SK-N-SH treated with all-trans-retinoic acid at 6 μM for 48 hours (cell line): ENCODE results near the gene GPATCH1.
"Not testable (repeated sequence)": the region's sequence is repeated elsewhere in the genome, so short reads cannot be mapped to it uniquely, and the experiment has no call there.

Experiments used
- ATAC-seq: fragments of 200-7000 bp; cut with Tn5 transposase; 3 replicates; pipeline ENCODE4 v1.9.1; 2020; ENCODE audit warnings: mild to moderate bottlenecking, moderate library complexity
- ARNTL ChIP-seq: fragments of 450-650 bp; formaldehyde crosslinking; IDR thresholded peaks from 2 replicates; pipeline ENCODE4 v1.5.0; 2020; ENCODE audit warnings: low read depth, mild to moderate bottlenecking, moderate library complexity, borderline replicate concordance
- BACH2 ChIP-seq: fragments of 250-450 bp; sonication (Bioruptor Pico); IDR thresholded peaks from 2 replicates; pipeline ENCODE4 v1.9.0; 2021; ENCODE audit warnings: mild to moderate bottlenecking, borderline replicate concordance
- CSDC2 ChIP-seq: fragments of 250-450 bp; sonication (Bioruptor Pico); IDR thresholded peaks from 2 replicates; pipeline ENCODE4 v1.5.0; 2020; ENCODE audit warnings: mild to moderate bottlenecking, moderate library complexity
- ESRRG ChIP-seq: fragments of 250-450 bp; sonication (Bioruptor Pico); IDR thresholded peaks from 2 replicates; pipeline ENCODE4 v1.6.1; 2021; ENCODE audit warnings: mild to moderate bottlenecking
- ISL1 ChIP-seq: fragments of 250-450 bp; sonication (Bioruptor Pico); IDR thresholded peaks from 2 replicates; pipeline ENCODE4 v2.1.2; 2022; ENCODE audit warnings: mild to moderate bottlenecking, moderate library complexity
- OSR1 ChIP-seq: fragments of 250-450 bp; sonication (Bioruptor Pico); IDR thresholded peaks from 2 replicates; pipeline ENCODE4 v1.8.0; 2022; ENCODE audit warnings: moderate library complexity, mild to moderate bottlenecking, inconsistent platforms
- POU6F1 ChIP-seq: fragments of 250-450 bp; sonication (Bioruptor Pico); IDR thresholded peaks from 2 replicates; pipeline ENCODE4 v1.8.0; 2021; ENCODE audit warnings: low read depth, mild to moderate bottlenecking, moderate library complexity, borderline replicate concordance
- PPARA ChIP-seq: fragments of 250-450 bp; sonication (Bioruptor Pico); IDR thresholded peaks from 2 replicates; pipeline ENCODE4 v1.5.0; 2020; ENCODE audit warnings: mild to moderate bottlenecking, borderline replicate concordance
- RARB ChIP-seq: fragments of 250-450 bp; sonication (Bioruptor Pico); IDR thresholded peaks from 2 replicates; pipeline ENCODE4 v1.8.0; 2021; ENCODE audit warnings: mild to moderate bottlenecking, moderate library complexity
- SNAI2 ChIP-seq: fragments of 250-450 bp; sonication (Bioruptor Pico); IDR thresholded peaks from 2 replicates; pipeline ENCODE4 v1.5.0; 2020; ENCODE audit warnings: mild to moderate bottlenecking, moderate library complexity
- TCF4 ChIP-seq: fragments of 250-450 bp; sonication (Bioruptor Pico); IDR thresholded peaks from 2 replicates; pipeline ENCODE4 v1.8.0; 2021; ENCODE audit warnings: mild to moderate bottlenecking, moderate library complexity, borderline replicate concordance
- TOX ChIP-seq: fragments of 250-450 bp; sonication (Bioruptor Pico); IDR thresholded peaks from 2 replicates; pipeline ENCODE4 v1.8.0; 2021; ENCODE audit warnings: mild to moderate bottlenecking, moderate library complexity, borderline replicate concordance
- ZC3H10 ChIP-seq: fragments of 250-450 bp; sonication (Bioruptor Pico); IDR thresholded peaks from 2 replicates; pipeline ENCODE4 v1.5.1; 2021; ENCODE audit warnings: mild to moderate bottlenecking, moderate library complexity
- ZFP3 ChIP-seq: fragments of 250-450 bp; sonication (Bioruptor Pico); IDR thresholded peaks from 2 replicates; pipeline ENCODE4 v1.5.0; 2020; ENCODE audit warnings: mild to moderate bottlenecking, moderate library complexity
- ZFP30 ChIP-seq: fragments of 450-650 bp; formaldehyde crosslinking; IDR thresholded peaks from 2 replicates; pipeline ENCODE4 v1.5.0; 2022; ENCODE audit warnings: mild to moderate bottlenecking, moderate library complexity
- ZNF565 ChIP-seq: fragments of 450-650 bp; formaldehyde crosslinking; conservative IDR thresholded peaks from 2 replicates; pipeline ENCODE4 v1.5.0; 2020; ENCODE audit warnings: low read depth, mild to moderate bottlenecking, moderate library complexity
- ZNF70 ChIP-seq: fragments of 450-650 bp; formaldehyde crosslinking; IDR thresholded peaks from 2 replicates; pipeline ENCODE4 v1.5.0; 2020; ENCODE audit warnings: mild to moderate bottlenecking, moderate library complexity
- ZNF8 ChIP-seq: fragments of 450-650 bp; formaldehyde crosslinking; IDR thresholded peaks from 2 replicates; pipeline ENCODE4 v1.5.0; 2020; ENCODE audit warnings: mild to moderate bottlenecking, moderate library complexity
- TF ChIP-seq, protein P1 (sequence below): fragments of 250-450 bp; sonication (Bioruptor Pico); IDR thresholded peaks from 2 replicates; pipeline ENCODE4 v1.5.0; 2020; ENCODE audit warnings: mild to moderate bottlenecking, moderate library complexity
- TF ChIP-seq, protein P2 (sequence below): fragments of 250-450 bp; sonication (Bioruptor Pico); IDR thresholded peaks from 2 replicates; pipeline ENCODE4 v1.5.1; 2020; ENCODE audit warnings: low read depth, mild to moderate bottlenecking, moderate library complexity
- TF ChIP-seq, protein P3 (sequence below): fragments of 250-450 bp; sonication (Bioruptor Pico); IDR thresholded peaks from 2 replicates; pipeline ENCODE4 v1.8.0; 2020; ENCODE audit warnings: mild to moderate bottlenecking, moderate library complexity, borderline replicate concordance
- TF ChIP-seq, protein P4 (sequence below): fragments of 250-450 bp; sonication (Bioruptor Pico); IDR thresholded peaks from 2 replicates; pipeline ENCODE4 v1.5.1; 2021; ENCODE audit warnings: mild to moderate bottlenecking, moderate library complexity

GPATCH1 gene

DNA sequence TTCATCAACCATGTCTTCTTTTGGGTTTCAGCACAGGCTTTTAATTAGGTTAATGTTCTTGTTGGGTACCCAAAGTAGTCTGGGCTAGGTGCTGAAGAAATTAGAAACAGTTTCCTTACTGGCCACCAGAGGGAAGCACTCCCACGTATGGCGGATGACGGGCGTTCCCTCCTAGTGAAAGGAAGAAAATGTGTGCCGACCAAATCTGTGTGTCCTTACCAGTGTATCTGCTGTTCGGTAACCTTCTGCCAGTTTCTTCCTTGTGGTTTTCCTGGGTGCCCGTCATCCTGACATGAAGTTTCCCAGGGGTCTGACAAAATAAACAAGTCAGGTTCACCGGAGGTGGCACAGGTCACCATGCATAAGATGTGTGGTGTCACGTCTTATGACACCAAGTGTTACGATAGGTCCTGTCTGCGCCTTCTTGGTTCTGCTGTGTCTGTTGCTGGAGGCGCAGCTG lies 45.0 kb downstream of the GPATCH1 start:
- peak; percentile 97 for ATAC-seq
- TF ChIP-seq ZFP3: no peak
- no peak for TF ChIP-seq ZNF8
- TF ChIP-seq ZNF565 (CRISPR knock-in tag): no peak
- no peak for TF ChIP-seq RARB (CRISPR knock-in tag)
- no peak for TF ChIP-seq ISL1
- no peak for TF ChIP-seq BACH2
- no peak for TF ChIP-seq POU6F1 (CRISPR knock-in tag)
- TF ChIP-seq ZFP30 (CRISPR knock-in tag): no peak
- TF ChIP-seq, protein P1, sequence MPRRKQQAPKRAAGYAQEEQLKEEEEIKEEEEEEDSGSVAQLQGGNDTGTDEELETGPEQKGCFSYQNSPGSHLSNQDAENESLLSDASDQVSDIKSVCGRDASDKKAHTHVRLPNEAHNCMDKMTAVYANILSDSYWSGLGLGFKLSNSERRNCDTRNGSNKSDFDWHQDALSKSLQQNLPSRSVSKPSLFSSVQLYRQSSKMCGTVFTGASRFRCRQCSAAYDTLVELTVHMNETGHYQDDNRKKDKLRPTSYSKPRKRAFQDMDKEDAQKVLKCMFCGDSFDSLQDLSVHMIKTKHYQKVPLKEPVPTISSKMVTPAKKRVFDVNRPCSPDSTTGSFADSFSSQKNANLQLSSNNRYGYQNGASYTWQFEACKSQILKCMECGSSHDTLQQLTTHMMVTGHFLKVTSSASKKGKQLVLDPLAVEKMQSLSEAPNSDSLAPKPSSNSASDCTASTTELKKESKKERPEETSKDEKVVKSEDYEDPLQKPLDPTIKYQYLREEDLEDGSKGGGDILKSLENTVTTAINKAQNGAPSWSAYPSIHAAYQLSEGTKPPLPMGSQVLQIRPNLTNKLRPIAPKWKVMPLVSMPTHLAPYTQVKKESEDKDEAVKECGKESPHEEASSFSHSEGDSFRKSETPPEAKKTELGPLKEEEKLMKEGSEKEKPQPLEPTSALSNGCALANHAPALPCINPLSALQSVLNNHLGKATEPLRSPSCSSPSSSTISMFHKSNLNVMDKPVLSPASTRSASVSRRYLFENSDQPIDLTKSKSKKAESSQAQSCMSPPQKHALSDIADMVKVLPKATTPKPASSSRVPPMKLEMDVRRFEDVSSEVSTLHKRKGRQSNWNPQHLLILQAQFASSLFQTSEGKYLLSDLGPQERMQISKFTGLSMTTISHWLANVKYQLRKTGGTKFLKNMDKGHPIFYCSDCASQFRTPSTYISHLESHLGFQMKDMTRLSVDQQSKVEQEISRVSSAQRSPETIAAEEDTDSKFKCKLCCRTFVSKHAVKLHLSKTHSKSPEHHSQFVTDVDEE (CRISPR knock-in tag): no peak
- TF ChIP-seq, protein P2, sequence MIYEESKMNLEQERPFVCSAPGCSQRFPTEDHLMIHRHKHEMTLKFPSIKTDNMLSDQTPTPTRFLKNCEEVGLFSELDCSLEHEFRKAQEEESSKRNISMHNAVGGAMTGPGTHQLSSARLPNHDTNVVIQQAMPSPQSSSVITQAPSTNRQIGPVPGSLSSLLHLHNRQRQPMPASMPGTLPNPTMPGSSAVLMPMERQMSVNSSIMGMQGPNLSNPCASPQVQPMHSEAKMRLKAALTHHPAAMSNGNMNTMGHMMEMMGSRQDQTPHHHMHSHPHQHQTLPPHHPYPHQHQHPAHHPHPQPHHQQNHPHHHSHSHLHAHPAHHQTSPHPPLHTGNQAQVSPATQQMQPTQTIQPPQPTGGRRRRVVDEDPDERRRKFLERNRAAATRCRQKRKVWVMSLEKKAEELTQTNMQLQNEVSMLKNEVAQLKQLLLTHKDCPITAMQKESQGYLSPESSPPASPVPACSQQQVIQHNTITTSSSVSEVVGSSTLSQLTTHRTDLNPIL: no peak
- no peak for TF ChIP-seq ZNF70
- no peak for TF ChIP-seq ARNTL
- no peak for TF ChIP-seq PPARA (CRISPR knock-in tag)
- no peak for TF ChIP-seq OSR1
- TF ChIP-seq, all 23 proteins: peak for 0

DNA sequence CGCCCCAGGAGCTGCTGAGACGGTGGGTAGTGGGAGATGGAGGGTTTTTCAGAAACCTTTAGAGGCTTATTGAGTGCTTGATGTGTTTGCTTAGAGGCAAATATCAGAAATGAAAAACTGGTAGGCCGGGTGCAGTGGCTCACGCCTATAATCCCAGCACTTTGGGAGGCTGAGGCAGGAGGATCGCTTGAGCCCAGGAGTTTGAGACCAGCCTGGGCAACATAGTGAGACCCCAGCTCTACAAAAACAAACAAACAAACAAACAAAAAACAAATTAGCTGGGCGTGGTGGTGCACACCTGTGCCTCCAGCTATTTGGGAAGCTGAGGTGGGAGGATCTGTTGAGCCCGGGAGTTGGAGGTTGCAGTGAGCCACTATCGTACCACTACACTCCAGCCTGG lies 45.7 kb downstream of the GPATCH1 start:
- not testable (repeated sequence) for ATAC-seq

- ATAC-seq: no peak
- TF ChIP-seq RARB (CRISPR knock-in tag): no peak
- TF ChIP-seq ESRRG (CRISPR knock-in tag): no peak
- TF ChIP-seq ISL1: no peak
- TF ChIP-seq TCF4 (CRISPR knock-in tag): no peak
- TF ChIP-seq, protein P3, sequence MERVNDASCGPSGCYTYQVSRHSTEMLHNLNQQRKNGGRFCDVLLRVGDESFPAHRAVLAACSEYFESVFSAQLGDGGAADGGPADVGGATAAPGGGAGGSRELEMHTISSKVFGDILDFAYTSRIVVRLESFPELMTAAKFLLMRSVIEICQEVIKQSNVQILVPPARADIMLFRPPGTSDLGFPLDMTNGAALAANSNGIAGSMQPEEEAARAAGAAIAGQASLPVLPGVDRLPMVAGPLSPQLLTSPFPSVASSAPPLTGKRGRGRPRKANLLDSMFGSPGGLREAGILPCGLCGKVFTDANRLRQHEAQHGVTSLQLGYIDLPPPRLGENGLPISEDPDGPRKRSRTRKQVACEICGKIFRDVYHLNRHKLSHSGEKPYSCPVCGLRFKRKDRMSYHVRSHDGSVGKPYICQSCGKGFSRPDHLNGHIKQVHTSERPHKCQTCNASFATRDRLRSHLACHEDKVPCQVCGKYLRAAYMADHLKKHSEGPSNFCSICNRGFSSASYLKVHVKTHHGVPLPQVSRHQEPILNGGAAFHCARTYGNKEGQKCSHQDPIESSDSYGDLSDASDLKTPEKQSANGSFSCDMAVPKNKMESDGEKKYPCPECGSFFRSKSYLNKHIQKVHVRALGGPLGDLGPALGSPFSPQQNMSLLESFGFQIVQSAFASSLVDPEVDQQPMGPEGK: no peak
- no peak for TF ChIP-seq PPARA (CRISPR knock-in tag)
- TF ChIP-seq POU6F1 (CRISPR knock-in tag): no peak
- no peak for TF ChIP-seq ZNF70
- TF ChIP-seq CSDC2 (CRISPR knock-in tag): no peak
- TF ChIP-seq, protein P1 (CRISPR knock-in tag): no peak
- TF ChIP-seq ZC3H10 (CRISPR knock-in tag): no peak
- TF ChIP-seq, protein P2: no peak
- TF ChIP-seq OSR1: no peak
- no peak for TF ChIP-seq ZFP30 (CRISPR knock-in tag)
- TF ChIP-seq SNAI2 (CRISPR knock-in tag): no peak
- TF ChIP-seq, protein P4, sequence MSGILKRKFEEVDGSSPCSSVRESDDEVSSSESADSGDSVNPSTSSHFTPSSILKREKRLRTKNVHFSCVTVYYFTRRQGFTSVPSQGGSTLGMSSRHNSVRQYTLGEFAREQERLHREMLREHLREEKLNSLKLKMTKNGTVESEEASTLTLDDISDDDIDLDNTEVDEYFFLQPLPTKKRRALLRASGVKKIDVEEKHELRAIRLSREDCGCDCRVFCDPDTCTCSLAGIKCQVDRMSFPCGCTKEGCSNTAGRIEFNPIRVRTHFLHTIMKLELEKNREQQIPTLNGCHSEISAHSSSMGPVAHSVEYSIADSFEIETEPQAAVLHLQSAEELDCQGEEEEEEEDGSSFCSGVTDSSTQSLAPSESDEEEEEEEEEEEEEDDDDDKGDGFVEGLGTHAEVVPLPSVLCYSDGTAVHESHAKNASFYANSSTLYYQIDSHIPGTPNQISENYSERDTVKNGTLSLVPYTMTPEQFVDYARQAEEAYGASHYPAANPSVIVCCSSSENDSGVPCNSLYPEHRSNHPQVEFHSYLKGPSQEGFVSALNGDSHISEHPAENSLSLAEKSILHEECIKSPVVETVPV (CRISPR knock-in tag): no peak
- TF ChIP-seq ZNF8: no peak
- no peak for TF ChIP-seq TOX
Measured at GRCh38 chr19:33129901-33130300, 48.9 kb downstream of the GPATCH1 start.
